ENCODE measurements around the gene EIF3A. TPM values are rescaled to one million over a fixed set of nuclear protein-coding genes. Genes with fewer than 3 reads are reported as not detected.
A peak's percentile ranks its signal among the peaks of the same experiment; 100 is the strongest.
"Not testable (repeated sequence)": the region's sequence is repeated elsewhere in the genome, so short reads cannot be mapped to it uniquely, and the experiment has no call there.

EIF3A gene
- total and polyA plus RNA-seq, 4 donors = 27.5 to 88.9 (median 47.6) TPM

GRCh38 chr10:119029613-119030420, 50.8 kb downstream of the EIF3A start, which contains the start of gene NANOS1:
TSS of gene NANOS1 (plus strand) at chr10:119029714. CDS start at chr10:119029802, 88 bp downstream.
- Histone ChIP-seq H3K27ac (ENCODE audit: low read depth in 1 of 2, low read length in 2 of 2) (no peak within 1 kb of the TSS), H3K36me3 (ENCODE audit: control insufficient read depth in 4 of 4, insufficient read depth in 3 of 4, low read depth in 1 of 4, low read length in 3 of 4) (peaks cover 4 to 20% (median 15%) of the 10 kb centered on the region in 4 donors), H3K4me3 (ENCODE audit: low read depth in 1 of 3, low read length in 3 of 3) (peak within 1 kb of the TSS; percentile 42 to 66 (median 56)), H3K9ac (ENCODE audit: low read depth in 1 of 2, low read length in 2 of 2) (no peak within 1 kb of the TSS), H3K27me3 (ENCODE audit: control insufficient read depth in 4 of 4, insufficient read depth in 4 of 4, low read length in 3 of 4) (no peaks in the 10 kb centered on the region), H3K4me1 (ENCODE audit: control insufficient read depth in 4 of 4, insufficient read depth in 4 of 4, low read length in 3 of 4) (peaks cover 7 to 17% (median 12%) of the 10 kb centered on the region in 4 donors), H3K9me3 (ENCODE audit: control insufficient read depth in 4 of 4, low read length in 3 of 4) (no peaks in the 10 kb centered on the region)
- 2% methylated on average over 136 of the region's 136 CpGs for WGBS
- peak; percentile 49 for DNase-seq (ENCODE audit: low spot score)
- TF ChIP-seq ATF3 (IDR thresholded peaks at IDR 0.05) (no peak), TAF1 (conservative IDR thresholded peaks at IDR 0.05) (no peak), CTCF (IDR thresholded peaks at IDR 0.05; ENCODE audit: low read depth, low read length, missing input control) (no peak), HNF4G (IDR thresholded peaks at IDR 0.05) (no peak), FOXA1 (IDR thresholded peaks at IDR 0.05) (no peak)

- peak; percentile 88 for DNase-seq (ENCODE audit: low spot score)
- 8% methylated on average over 68 of the region's 68 CpGs for WGBS
- H3K4me1 ChIP-seq (ENCODE audit: control insufficient read depth in 4 of 4, insufficient read depth in 4 of 4, low read length in 3 of 4) = peaks cover 7 to 17% (median 12%) of the 10 kb centered on the region in 4 donors
- H3K36me3 ChIP-seq (ENCODE audit: control insufficient read depth in 4 of 4, insufficient read depth in 3 of 4, low read depth in 1 of 4, low read length in 3 of 4) = peaks cover 2 to 13% (median 7%) of the 10 kb centered on the region in 4 donors
- no peak overlapping the region for H3K27ac ChIP-seq (ENCODE audit: low read depth in 1 of 2, low read length in 2 of 2)
- H3K9me3 ChIP-seq (ENCODE audit: control insufficient read depth in 4 of 4, low read length in 3 of 4) = no peaks in the 10 kb centered on the region
- TF ChIP-seq CTCF (IDR thresholded peaks at IDR 0.05; ENCODE audit: low read depth, low read length, missing input control) (peak; percentile 24), ATF3 (IDR thresholded peaks at IDR 0.05) (no peak), SP1 (IDR thresholded peaks at IDR 0.05) (peak; percentile 21), YY1 (IDR thresholded peaks at IDR 0.05) (no peak)
- H3K9ac ChIP-seq (ENCODE audit: low read depth in 1 of 2, low read length in 2 of 2) = no peak overlapping the region
- peak overlapping the region; percentile 42 to 66 (median 56) for H3K4me3 ChIP-seq (ENCODE audit: low read depth in 1 of 3, low read length in 3 of 3)
- no peaks in the 10 kb centered on the region for H3K27me3 ChIP-seq (ENCODE audit: control insufficient read depth in 4 of 4, insufficient read depth in 4 of 4, low read length in 3 of 4)
These were observed 51.6 kb downstream of the EIF3A start for GRCh38 chr10:119028900-119029612.

- H3K27ac ChIP-seq (ENCODE audit: low read depth in 1 of 2, low read length in 2 of 2); H3K36me3 ChIP-seq (ENCODE audit: control insufficient read depth in 4 of 4, insufficient read depth in 3 of 4, low read depth in 1 of 4, low read length in 3 of 4); H3K9ac ChIP-seq (ENCODE audit: low read depth in 1 of 2, low read length in 2 of 2); H3K9me3 ChIP-seq (ENCODE audit: control insufficient read depth in 4 of 4, low read length in 3 of 4); DNase-seq (ENCODE audit: low spot score); H3K4me3 ChIP-seq (ENCODE audit: low read depth in 1 of 3, low read length in 3 of 3); H3K27me3 ChIP-seq (ENCODE audit: control insufficient read depth in 4 of 4, insufficient read depth in 4 of 4, low read length in 3 of 4): not testable (repeated sequence)
- WGBS = 76% methylated on average over 10 of the region's 10 CpGs
- H3K4me1 ChIP-seq (ENCODE audit: control insufficient read depth in 4 of 4, insufficient read depth in 4 of 4, low read length in 3 of 4) = peaks cover 7 to 17% (median 12%) of the 10 kb centered on the region in 4 donors
These were observed 52.1 kb downstream of the EIF3A start for GRCh38 chr10:119028445-119028899.

Measured in liver (tissue), 9 donors.